ENCODE data around the gene LASP1. TPM values are rescaled to one million over a fixed set of nuclear protein-coding genes. Genes with fewer than 3 reads are reported as not detected.

Gene LASP1

DNA sequence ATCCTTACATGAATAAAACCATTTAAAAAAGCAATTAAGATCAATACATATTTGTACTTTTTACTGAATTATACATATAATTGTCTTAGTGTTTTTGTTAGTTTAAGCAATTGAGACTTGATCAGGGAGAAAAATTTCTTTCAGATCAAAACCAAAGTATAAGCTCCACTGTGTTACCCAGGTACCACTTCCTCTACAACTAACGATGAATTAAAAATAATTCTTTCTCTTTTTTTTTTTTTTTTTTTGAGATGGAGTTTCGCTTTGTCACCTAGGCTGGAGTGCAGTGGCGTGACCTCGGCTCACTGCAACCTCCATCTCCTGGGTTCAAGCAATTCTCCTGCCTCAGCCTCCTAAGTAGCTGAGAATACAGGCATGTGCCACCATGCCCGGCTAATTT lies 90.5 kb downstream of the LASP1 start:
- H3K4me2 ChIP-seq (ENCODE audit: low read length): no peak overlapping the region
- H3K36me3 ChIP-seq (ENCODE audit: insufficient read depth, low read length): no peaks in the 10 kb centered on the region
- H3K4me1 ChIP-seq (ENCODE audit: control insufficient read depth, insufficient read depth, low read length): peaks cover 10% of the 10 kb centered on the region
- no peak overlapping the region for H3K4me3 ChIP-seq (ENCODE audit: low read length)
- H3K9me3 ChIP-seq (replicated peaks; ENCODE audit: low read length): no peaks in the 10 kb centered on the region
- no peaks in the 10 kb centered on the region for H3K27me3 ChIP-seq (ENCODE audit: control insufficient read depth, insufficient read depth, low read length)
- H3K9ac ChIP-seq (ENCODE audit: low read depth, low read length): no peak overlapping the region

DNA sequence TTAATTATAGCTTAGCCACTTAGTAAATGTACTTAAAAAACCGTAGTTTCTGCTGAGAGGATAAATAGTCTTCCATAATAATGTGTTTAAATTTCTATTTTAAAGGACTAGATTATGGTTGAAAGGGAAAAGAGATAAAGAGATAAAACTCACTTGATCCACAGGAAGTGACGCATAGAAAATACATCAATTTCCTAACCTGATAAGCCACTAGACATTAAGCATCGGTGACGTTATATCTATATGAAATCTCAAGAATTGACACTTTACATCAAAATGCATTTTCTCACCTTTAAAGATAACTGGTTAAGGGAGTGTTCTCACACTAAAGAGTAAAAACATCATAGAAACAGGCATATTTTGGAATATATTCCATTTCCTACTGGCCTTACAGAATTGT lies 91.6 kb downstream of the LASP1 start:
- H3K4me1 ChIP-seq (ENCODE audit: control insufficient read depth, insufficient read depth, low read length): peaks cover 10% of the 10 kb centered on the region
- no peaks in the 10 kb centered on the region for H3K9me3 ChIP-seq (replicated peaks; ENCODE audit: low read length)
- H3K36me3 ChIP-seq (ENCODE audit: insufficient read depth, low read length): no peaks in the 10 kb centered on the region
- H3K27me3 ChIP-seq (ENCODE audit: control insufficient read depth, insufficient read depth, low read length): no peaks in the 10 kb centered on the region
- H3K4me3 ChIP-seq (ENCODE audit: low read length): no peak overlapping the region
- no peak overlapping the region for H3K4me2 ChIP-seq (ENCODE audit: low read length)
- H3K9ac ChIP-seq (ENCODE audit: low read depth, low read length): no peak overlapping the region

DNA sequence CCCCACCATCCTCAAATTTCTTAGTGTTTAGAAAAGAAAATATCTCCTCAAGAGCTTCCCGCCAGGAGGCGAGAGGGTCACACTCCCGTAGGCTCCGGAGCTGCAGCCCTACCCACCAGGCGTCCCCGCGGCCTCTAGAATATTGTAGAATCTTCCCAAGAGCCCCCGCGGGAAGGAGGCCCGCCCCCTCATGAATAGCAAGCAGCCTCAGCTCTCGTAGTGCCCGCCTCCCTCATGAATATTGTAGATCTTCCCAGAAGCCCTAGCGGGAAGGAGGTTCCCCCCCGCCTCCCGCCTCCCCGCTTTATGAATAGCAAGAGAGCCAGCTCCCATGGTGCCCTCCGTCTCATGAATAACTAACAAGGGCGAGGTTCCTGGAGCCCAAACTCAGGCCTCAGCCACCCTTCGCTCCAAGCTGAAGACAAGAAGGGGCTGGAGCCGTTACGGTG lies 97.5 kb downstream of the LASP1 start, which contains the start of gene FBXO47:
Gene FBXO47, minus strand, starts transcription at position 114 of the 449 bp plus-strand sequence. CDS start 4,378 bp downstream, outside the sequence.
- H3K4me1 ChIP-seq (ENCODE audit: control insufficient read depth, insufficient read depth, low read length): peaks cover 7% of the 10 kb centered on the region
- peak within 1 kb of the TSS; percentile 70 for H3K9ac ChIP-seq (ENCODE audit: low read depth, low read length)

DNA sequence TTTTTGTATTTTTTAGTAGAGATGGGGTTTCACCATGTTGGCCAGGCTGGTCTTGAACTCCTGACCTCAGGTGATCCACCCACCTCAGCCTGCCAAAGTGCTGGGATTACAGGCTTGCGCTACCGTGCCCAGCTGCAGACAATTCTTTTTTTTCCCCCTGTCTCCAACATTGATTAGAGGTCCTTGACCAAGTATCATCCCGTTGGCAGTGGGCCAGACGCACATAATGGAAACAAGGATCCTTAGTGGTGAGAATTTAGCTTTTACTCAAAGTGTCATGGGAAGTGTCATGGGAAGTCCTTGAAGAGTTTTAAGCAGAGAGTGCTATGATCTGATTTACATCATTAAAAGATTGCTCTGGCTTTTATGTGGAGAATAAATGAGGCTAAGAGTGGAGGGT lies 99.4 kb downstream of the LASP1 start:
- Histone ChIP-seq H3K4me2 (ENCODE audit: low read length) (no peak overlapping the region), H3K4me1 (ENCODE audit: control insufficient read depth, insufficient read depth, low read length) (peaks cover 7% of the 10 kb centered on the region), H3K4me3 (ENCODE audit: low read length) (no peak overlapping the region), H3K9me3 (replicated peaks; ENCODE audit: low read length) (no peaks in the 10 kb centered on the region), H3K27me3 (ENCODE audit: control insufficient read depth, insufficient read depth, low read length) (no peaks in the 10 kb centered on the region), H3K36me3 (ENCODE audit: insufficient read depth, low read length) (no peaks in the 10 kb centered on the region), H3K9ac (ENCODE audit: low read depth, low read length) (no peak overlapping the region)

More for the DNA sequence above, 97.5 kb downstream of the LASP1 start, which contains the start of gene FBXO47:
- Histone ChIP-seq H3K9me3 (replicated peaks; ENCODE audit: low read length) (no peaks in the 10 kb centered on the region), H3K4me3 (ENCODE audit: low read length) (peak within 1 kb of the TSS; percentile 57), H3K36me3 (ENCODE audit: insufficient read depth, low read length) (no peaks in the 10 kb centered on the region), H3K27me3 (ENCODE audit: control insufficient read depth, insufficient read depth, low read length) (no peaks in the 10 kb centered on the region), H3K4me2 (ENCODE audit: low read length) (peak within 1 kb of the TSS; percentile 75)

DNA sequence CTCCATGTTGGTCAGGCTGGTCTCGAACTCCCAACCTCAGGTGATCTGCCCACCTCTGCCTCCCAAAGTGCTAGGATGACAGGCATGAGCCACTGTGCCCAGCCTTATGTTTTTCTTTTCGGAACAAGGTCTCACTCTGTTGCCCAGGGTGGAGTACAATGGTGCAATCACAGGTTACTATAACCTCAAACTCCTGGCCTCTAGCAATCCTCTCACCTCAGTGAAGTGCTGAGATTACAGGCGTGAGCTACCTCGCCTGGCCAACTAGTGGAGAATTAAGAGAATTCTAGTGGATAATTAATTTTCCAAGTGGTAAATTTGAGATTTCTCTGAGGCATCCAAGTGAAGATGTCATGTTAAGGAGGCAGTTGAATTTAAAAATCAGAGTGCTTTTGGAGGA lies 100.3 kb downstream of the LASP1 start:
- no peaks in the 10 kb centered on the region for H3K27me3 ChIP-seq (ENCODE audit: control insufficient read depth, insufficient read depth, low read length)

DNA sequence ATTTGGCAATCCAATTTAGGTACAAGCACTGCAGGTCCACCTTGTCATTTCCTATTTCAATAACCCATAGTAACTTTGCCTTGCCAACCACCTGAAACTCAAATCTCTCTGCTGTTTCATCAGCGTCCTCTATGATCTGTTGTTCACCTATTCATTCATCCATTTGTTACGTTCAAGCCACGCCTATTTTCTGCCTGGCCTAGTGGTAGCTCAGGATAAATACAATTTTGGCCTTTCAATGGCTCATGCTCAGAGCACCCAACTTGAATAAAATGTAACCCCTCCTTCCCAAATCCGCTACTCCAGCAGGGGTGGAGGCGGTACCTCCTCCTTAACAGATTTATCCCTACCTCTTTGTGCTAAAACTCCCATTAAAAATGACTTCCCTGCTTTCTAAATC lies 100.9 kb downstream of the LASP1 start:
- Histone ChIP-seq H3K4me2 (ENCODE audit: low read length) (no peak overlapping the region), H3K36me3 (ENCODE audit: insufficient read depth, low read length) (no peaks in the 10 kb centered on the region), H3K4me3 (ENCODE audit: low read length) (no peak overlapping the region), H3K27me3 (ENCODE audit: control insufficient read depth, insufficient read depth, low read length) (no peaks in the 10 kb centered on the region), H3K4me1 (ENCODE audit: control insufficient read depth, insufficient read depth, low read length) (peaks cover 7% of the 10 kb centered on the region), H3K9ac (ENCODE audit: low read depth, low read length) (no peak overlapping the region), H3K9me3 (replicated peaks; ENCODE audit: low read length) (no peaks in the 10 kb centered on the region)

More for the DNA sequence above, 100.3 kb downstream of the LASP1 start:
- Histone ChIP-seq H3K4me1 (ENCODE audit: control insufficient read depth, insufficient read depth, low read length) (peaks cover 7% of the 10 kb centered on the region), H3K9ac (ENCODE audit: low read depth, low read length) (no peak overlapping the region), H3K36me3 (ENCODE audit: insufficient read depth, low read length) (no peaks in the 10 kb centered on the region), H3K9me3 (replicated peaks; ENCODE audit: low read length) (no peaks in the 10 kb centered on the region), H3K4me3 (ENCODE audit: low read length) (no peak overlapping the region), H3K4me2 (ENCODE audit: low read length) (no peak overlapping the region)

Small RNA genes within 50 kb of the gene (small RNA-seq; reads per million reads assigned to genes)
- gene MIR4727 (not detected), gene MIR6779 (not detected), gene SNORA21 (not detected), gene SNORA21B (not detected)

Data from skeletal muscle satellite cell (primary cell).